GM12891 (cell line): ENCODE data around the gene ANGPTL4.

Experiments
- POLR2A ChIP-seq: IDR thresholded peaks from 2 replicates; pipeline ENCODE4 v1.6.1; 2011; ENCODE audit warnings: low read depth, low read length, control low read depth
- POLR2AphosphoS5 ChIP-seq: IDR thresholded peaks from 2 replicates; pipeline ENCODE4 v1.6.1; 2011; ENCODE audit warnings: low read depth, low read length, control low read depth
- POU2F2 ChIP-seq: IDR thresholded peaks from 2 replicates; pipeline ENCODE4 v1.6.1; 2011; ENCODE audit warnings: low read depth, mild to moderate bottlenecking, control low read depth, low read length, moderate library complexity
- SPI1 ChIP-seq: IDR thresholded peaks from 2 replicates; pipeline ENCODE4 v1.6.1; 2011; ENCODE audit warnings: low read depth, low read length, control low read depth
- TAF1 ChIP-seq: IDR thresholded peaks from 2 replicates; pipeline ENCODE4 v1.6.1; 2011; ENCODE audit warnings: low read depth, low read length, control low read depth

DNA sequence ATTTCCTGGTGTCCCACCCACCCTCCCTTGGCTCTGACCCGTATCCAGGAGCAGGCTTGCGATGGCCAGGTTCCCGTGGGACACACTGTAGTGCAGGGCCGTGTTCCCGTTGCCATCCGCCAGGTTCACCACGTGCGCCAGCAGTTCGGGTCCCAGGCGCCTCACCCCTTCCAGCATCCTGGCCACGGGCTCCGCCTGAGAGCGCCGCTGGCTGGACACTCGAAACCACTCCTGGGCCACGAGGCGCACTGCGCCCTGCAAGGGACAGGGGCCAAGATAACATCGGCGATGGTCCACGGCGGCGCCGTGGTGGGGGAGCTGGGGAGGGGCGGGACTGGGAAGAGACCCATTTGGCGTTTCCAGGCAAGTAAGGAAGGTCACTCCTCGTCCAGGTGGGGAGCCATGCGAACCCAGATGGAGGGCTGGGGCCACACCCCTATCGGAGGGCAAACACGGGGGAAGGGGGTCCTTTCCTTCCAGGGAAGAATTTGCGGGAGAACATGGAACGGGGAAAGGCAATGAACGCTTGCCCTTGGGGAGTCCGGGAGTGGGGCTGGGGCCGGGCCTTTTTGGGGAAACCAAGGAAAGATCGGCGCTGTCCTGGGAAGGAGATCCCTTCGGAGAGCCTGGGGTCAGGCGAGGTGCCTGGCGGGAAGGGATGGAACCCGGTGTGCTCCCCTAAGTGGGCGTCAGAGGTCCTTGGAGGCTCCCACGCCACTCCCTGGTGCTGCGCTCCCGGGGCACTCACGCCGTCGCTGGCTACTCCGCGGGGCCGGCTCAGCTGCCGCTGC is 30.8 kb upstream of the ANGPTL4 start:
- TF ChIP-seq POLR2A (no peak), POLR2AphosphoS5 (no peak), TAF1 (no peak), SPI1 (no peak), POU2F2 (no peak)
